Measurements from ENCODE around the gene AP4E1.
"Not testable (repeated sequence)": the region's sequence is repeated elsewhere in the genome, so short reads cannot be mapped to it uniquely, and the experiment has no call there.

AP4E1 gene

GRCh38 chr15:50945725-50946124 is 37.2 kb downstream of the AP4E1 start:
- no peak for DNase-seq

DNA sequence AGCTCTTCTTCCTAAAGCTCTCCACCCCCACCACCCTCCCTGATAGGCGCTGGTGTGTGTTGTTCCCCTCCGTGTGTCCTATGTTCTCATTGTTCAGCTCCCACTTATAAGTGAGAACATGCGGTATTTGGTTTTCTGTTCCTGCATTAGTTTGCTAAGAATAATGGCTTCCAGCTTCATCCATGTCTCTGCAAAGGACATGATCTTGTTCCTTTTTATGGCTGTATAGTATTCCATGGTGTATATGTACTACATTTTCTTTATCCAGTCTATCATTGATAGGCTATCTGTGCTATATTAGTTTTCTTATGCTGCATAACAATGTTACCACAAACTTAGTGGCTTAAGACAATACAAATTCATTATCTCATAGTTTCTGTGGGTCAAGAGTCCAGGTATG is 42.3 kb downstream of the AP4E1 start:
- not testable (repeated sequence) for DNase-seq

GRCh38 chr15:50953302-50953701 is 44.8 kb downstream of the AP4E1 start:
- DNase-seq: no peak

GRCh38 chr15:50954837-50955236 is 46.4 kb downstream of the AP4E1 start:
- not testable (repeated sequence) for DNase-seq

GRCh38 chr15:50959717-50960116 is 51.2 kb downstream of the AP4E1 start:
- no peak for DNase-seq

DNA sequence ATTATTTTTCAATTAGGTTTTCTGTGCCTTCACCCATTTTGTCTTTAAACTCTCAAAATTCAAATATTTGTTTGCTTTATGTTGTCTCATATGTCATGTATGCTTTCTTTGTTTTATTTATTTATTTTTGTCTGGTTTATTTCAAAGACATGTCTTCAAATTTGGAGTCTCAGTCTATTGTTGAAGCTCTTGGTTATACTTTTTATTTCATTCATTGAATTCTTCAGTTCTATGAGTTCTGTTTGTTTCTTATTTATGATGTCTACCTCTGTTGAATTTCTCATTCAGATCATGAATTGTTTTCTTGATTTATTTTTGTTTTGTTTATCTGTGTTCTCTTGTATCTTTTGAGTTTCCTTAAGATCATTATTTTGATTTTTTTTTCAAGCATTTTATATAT is 55.6 kb downstream of the AP4E1 start:
- DNase-seq: no peak

DNA sequence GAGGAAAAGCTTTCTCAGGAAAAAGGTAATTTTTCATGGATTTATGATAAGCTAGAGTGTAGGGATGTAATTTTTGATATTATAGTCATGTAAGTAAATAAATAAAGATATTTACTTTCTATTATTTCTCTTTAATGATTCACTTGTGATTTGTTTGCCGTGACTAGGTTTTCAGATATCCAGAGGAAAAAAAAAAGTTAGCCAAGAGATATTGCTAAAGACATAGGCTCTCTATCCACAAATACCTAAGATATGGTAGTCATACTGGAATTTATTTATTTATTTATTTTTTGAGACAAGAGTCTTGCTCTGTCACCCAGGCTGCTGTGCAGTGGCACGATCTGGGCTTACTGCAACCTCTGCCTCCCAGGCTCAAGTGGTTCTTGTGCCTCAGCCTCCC is 59.9 kb downstream of the AP4E1 start:
- DNase-seq: no peak

DNA sequence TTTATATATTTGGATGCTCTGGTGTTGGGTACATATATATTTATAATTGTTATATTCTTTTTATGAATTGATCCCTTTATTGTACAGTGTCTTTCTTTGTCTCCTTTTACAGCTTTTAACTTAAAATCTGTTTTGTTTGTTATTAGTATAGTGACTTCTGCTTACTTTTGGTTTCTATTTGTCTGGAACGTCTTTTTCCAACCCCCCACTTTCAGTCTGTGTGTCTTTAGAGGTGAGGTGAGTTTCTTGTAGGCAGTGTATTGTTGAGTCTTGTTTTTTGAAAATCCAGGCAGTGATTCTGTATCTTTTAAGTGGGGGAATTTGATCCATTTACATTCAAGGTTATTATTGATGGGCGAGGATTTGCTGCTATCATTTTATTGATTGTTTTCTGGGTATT is 62.0 kb downstream of the AP4E1 start:
- no peak for DNase-seq

DNA sequence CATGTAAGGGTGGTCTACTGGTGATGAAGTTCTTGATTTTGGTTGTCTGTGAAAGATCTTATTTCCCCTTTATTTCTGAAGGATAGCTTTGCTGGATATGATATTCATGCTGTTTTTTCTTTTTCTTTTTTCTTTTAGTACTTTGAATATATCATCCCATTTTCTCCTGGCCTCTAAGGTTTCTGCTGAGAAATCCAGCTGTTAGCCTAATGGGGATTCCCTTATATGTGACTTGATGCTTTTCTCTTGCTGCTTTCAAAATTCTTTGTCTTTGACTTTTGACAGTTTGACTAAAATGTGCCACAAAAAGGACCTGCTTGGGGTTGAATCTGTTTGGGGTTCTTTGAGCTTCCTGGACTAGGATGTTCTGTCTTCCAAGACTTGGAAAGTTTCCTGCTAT is 62.6 kb downstream of the AP4E1 start:
- no peak for DNase-seq

GRCh38 chr15:50971542-50971941 is 63.1 kb downstream of the AP4E1 start:
- no peak for DNase-seq

DNA sequence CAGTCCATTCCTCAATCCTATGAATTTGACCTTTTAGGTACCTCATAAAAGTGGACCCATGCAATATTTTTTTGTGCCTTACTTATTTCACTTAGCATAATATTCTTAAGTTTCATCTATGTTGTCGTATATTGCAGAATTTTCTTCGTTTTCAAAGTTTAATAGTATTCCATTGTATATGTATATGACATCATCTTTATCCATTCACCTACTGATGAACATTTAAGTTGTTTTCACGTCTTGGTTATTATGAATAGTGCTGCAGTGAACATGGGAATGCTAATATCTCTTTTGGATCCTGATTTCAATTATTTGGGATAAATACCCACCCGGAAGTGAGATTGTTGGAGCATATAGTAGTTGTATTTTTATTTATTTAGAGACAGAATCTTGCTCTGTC is 65.1 kb downstream of the AP4E1 start:
- no peak for DNase-seq

- no peak for DNase-seq
These were observed 68.7 kb downstream of the AP4E1 start for GRCh38 chr15:50977162-50977561.

DNA sequence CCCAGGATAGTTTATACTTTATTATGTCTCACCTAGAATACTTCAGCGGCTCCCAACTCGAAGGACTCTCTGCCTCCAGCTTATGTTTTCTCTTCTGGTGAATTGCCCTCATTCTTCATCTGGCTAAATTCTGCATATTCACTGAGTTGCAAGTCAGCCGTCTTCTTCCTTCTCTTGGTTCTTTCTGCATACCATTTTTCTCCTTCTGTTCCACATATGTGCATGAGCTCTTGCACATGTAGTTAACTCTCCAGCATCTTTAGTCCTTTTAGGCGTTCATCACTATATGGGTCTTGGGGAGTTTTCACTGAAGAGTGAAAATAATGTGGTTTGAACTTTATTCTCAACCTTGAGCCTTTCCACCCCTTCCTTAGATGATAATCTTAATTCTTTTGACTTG is 70.1 kb downstream of the AP4E1 start:
- DNase-seq: no peak

DNA sequence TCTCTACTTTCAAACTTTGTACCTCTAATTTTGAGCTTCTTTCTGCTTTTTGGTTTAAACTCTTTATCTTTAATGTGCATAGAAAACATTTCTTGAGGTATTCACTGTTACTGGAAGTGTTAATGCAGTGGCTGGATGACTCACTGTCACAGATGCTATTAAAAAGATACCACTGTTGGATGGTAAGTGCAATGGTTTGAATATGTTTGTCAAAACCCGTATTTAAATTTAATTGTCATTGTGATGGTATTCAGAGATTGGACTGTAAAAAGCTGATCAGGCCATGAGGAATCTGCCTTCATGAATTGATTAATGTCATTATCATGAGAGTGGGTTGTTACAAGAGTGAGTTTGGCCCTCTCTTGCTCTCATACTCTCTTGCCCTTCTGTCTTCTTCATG is 70.6 kb downstream of the AP4E1 start:
- DNase-seq: no peak

DNA sequence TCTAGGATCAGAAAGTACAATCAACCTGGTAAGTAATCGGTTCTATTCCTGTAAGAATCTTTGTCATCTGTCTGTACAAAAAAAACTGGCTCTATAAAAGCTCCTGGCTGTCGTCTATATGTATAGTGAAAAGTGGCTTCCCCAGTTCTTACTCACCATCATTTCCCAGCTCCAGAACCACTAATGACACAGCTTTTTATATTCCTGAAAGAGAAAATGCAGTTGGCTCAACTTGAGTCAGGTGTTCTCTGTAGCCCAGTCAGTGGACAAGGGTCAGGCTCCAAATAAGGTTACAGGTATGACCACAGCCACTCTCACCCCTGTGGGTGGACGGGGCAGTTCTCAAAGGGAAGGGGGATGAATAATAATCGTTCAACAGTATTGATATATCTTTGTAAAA is 85.1 kb downstream of the AP4E1 start:
- DNase-seq: no peak

DNA sequence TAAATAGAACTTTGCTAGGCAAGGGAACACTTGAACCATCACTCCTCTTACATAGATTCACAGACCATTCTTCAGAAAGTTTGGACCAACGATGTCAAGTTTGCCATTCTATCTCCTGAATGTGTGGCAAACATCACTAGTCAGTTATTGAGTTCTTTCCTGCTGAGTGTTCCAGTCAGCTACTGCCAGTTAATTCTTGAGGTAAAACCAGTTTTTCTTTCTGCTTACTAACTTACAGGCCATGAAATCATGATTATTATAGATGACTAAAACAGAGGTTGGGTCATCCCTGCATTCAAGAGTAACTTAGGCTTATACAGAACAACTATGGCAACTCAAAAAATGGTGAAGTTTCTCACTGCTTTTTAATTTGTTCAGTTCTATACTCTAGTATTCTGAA is 88.2 kb downstream of the AP4E1 start:
- no peak for DNase-seq

- no peak for DNase-seq
These were observed 89.0 kb downstream of the AP4E1 start for GRCh38 chr15:50997371-50998051.

DNA sequence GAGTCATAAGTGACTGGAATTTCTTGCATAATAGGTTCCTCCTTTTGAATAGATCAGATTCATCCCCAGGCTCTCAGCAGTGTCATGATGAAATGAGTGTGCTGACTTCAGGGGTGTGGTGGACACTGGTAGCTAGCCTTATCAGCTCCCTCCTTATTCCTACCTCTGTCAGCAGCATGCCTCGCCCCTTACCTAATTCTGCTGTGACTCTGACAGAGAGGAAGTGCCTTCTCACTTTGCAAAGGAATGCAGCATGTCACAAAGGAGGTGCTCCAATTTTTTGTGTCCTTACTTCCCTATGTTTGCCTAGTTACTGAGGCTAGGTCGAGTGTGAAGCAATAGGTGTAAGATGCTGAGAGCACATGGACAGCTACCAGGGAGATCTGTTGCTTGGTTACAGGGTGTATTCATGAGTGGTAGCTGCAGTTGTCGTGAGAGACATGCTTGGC is 95.6 kb downstream of the AP4E1 start:
- DNase-seq: no peak

GRCh38 chr15:51006336-51006985 is 98.0 kb downstream of the AP4E1 start:
- DNase-seq: no peak

- DNase-seq: no peak
These were observed 98.7 kb downstream of the AP4E1 start for GRCh38 chr15:51007131-51007666.

- no peak for DNase-seq
These were observed 102.7 kb downstream of the AP4E1 start for GRCh38 chr15:51011212-51011611.

DNA sequence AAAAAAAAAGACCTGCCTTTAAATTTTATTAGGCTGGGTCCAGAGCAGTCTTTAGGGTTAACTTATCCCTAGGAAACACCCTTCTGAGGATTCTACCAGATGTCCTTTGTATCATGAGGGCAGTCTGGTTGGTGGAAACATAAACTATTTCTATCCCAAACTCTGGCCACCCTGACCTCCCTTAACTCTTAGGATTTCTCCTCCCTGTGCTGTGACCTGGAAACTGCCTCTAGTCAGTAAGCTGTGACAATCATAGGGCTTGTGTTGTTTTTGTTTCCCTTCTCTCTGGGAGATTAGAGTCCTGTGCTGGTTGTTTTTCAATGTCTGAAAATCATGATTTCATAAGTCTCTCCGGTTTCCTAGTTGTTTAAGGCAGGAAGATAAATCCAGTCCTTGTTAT is 108.1 kb downstream of the AP4E1 start:
- DNase-seq: no peak

GRCh38 chr15:51022206-51022605 is 113.7 kb downstream of the AP4E1 start:
- no peak for DNase-seq

DNA sequence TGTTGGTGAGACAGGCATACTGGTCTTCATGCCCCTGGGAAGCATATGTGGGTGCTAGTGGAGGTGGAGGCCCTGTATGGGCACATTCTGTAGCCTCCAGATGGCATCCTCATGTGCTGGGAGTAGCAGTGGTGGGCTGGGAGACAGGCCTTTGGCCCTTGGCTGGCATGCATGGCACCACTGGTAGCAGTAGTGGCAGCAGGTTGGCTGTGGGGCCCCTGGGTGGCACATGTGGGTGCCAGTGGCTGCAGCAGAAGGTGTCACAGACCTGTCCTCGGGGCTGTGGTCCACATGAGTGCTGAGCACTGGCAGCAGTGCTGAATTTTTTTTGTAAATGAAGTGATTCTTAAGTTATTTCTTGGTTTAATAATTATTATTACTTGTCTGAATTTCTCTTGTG is 115.0 kb downstream of the AP4E1 start:
- DNase-seq: no peak

All from right kidney (tissue), 1 donor.